Measurements from ENCODE around the gene TSPAN1.
A peak's percentile ranks its signal among the peaks of the same experiment; 100 is the strongest.

Gene TSPAN1

DNA sequence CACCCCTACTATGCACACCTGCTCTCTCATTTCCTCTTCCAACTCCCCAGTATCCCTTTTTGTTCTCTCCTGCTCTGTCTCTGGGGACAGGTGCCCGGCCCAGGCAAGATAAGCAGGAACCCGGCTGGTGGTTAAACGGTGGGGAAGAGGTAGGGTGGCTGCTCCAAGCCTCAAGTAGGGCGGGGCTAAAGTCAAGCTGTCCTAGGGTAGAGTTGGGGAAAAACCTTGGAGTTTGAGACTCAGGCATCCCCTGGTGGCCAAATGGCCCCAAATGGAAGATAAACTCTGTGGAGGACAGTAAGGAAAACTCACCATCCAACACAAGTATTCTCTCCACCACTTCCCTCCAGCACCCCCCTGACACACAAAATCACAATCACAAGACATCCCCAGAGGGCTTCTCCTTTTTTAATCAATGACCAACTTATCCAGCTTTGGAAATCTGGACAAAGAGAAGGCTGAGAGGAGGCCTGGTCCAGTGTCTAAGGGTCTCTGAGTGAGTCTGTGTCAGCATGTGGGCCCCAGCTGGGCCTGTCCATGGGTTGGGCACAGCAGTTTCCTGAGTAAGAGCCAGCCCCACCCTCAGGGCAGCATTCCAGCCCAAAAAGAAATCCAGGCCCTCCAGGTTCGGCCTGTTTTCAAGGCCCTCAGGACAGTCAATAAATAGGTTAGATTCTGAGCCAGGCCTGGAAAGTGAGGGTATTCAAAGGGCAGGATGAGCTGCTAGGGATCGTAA, 13.6 kb downstream of the TSPAN1 start:
- H3K9ac ChIP-seq (ENCODE audit: low read depth, low read length) = no peak overlapping the region
- no peaks in the 10 kb centered on the region; the same call in 1 of the 2 replicates for H3K4me1 ChIP-seq (ENCODE audit: insufficient read depth, low read length)
- H3K36me3 ChIP-seq (ENCODE audit: insufficient read depth, low read length) = no peaks in the 10 kb centered on the region
- no peaks in the 10 kb centered on the region for H3K9me3 ChIP-seq (ENCODE audit: control insufficient read depth, insufficient read depth, low read length)

DNA sequence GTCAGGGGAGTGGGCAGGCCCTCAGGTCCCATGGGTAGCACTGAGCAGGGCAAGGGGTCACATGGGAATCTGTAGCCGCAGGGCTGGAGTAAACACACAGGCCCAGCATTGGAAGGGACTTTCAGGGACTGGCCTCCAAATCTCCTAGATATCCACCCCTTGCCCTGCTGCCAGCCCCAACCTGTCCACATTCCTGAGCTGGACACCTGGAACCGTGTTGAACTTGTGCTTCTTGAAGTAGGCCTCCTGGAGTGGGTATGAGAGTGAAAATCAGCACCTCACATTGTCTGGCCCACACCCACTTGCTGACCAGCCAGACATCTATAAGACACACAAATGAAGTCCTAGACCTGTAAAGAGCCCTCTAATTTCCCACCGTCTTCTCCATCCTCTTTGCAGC, 15.7 kb downstream of the TSPAN1 start:
- Histone ChIP-seq H3K9ac (ENCODE audit: low read depth, low read length) (no peak overlapping the region), H3K4me1 (ENCODE audit: insufficient read depth, low read length) (no peaks in the 10 kb centered on the region), H3K9me3 (ENCODE audit: control insufficient read depth, insufficient read depth, low read length) (no peaks in the 10 kb centered on the region), H3K36me3 (ENCODE audit: insufficient read depth, low read length) (no peaks in the 10 kb centered on the region)

DNA sequence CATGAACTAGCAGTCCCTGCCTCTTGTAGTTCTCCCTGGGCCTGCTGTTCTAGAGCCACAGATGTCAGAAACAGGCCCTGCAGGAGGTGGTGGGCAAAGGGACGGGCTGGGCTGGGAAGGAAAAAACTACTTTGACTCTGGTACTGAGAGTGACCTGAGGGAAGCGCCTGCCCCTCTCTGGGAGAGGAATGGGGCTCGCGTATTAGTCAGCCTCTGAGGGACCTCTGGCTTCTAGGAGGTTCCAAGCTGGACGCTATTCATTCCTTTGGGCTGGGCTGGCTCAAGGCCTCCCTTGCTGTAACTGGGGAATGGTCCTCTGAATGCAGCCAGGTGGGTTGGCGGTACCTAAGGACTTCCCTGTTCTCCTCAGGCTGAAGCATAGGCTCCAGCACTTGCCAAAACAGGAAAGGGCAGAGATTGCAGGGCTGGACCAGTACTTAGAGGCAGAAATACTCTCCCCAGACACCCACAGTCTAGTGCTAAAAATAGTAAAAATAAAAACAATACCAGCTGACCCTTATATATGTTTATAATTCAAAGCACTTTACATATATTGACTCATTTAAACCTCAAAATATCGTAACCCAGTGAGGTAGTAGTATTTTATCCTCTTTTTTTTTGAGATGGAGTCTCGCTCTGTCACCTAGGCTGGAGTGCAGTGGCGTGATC, 16.3 kb downstream of the TSPAN1 start:
- Histone ChIP-seq H3K9ac (ENCODE audit: low read depth, low read length) (no peak overlapping the region), H3K9me3 (ENCODE audit: control insufficient read depth, insufficient read depth, low read length) (no peaks in the 10 kb centered on the region), H3K4me1 (ENCODE audit: insufficient read depth, low read length) (no peaks in the 10 kb centered on the region), H3K36me3 (ENCODE audit: insufficient read depth, low read length) (no peaks in the 10 kb centered on the region)

DNA sequence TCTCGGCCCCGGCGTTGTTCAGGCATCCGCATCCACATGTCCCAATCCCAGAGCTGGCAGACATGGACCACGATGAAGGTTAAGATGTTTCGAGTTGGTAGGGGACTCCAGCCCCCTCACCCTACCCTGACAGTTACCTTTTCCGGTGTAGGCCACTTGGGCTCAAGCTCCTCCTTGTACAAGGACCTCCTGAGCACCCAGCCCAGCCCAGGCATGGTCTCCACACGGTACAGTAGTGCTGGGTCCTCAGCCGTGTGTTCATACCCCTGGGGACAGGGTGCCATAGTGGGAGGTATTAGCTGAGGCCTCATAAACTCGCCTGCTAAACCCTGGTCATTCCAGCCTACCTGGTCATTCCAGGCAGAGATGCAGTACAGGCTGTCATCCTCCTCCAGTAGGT, 17.3 kb downstream of the TSPAN1 start:
- no peaks in the 10 kb centered on the region for H3K9me3 ChIP-seq (ENCODE audit: control insufficient read depth, insufficient read depth, low read length)
- H3K4me1 ChIP-seq (ENCODE audit: insufficient read depth, low read length) = no peaks in the 10 kb centered on the region
- H3K36me3 ChIP-seq (ENCODE audit: insufficient read depth, low read length) = no peaks in the 10 kb centered on the region
- no peak overlapping the region for H3K9ac ChIP-seq (ENCODE audit: low read depth, low read length)

DNA sequence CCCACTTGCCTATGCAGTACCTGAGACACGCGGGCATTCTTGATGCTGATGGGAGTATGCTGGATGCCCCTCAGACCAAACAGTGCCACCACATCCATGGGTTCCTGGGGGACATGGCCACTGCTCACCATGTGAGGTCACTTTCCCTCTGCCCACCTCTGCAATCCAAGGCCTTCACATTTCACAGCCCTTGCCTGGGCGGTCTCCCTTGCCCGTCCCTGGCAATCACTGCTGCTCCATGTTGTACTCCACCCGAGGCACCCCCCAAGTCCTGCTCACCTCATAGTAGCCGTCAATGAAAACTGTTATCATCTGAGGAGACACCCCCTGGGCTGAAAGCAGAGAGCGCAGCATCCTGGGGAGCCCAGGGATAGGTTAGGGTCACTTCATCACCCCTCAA, 18.4 kb downstream of the TSPAN1 start:
- H3K4me1 ChIP-seq (ENCODE audit: insufficient read depth, low read length) = no peaks in the 10 kb centered on the region; the same call in 1 of the 2 replicates
- H3K36me3 ChIP-seq (ENCODE audit: insufficient read depth, low read length) = no peaks in the 10 kb centered on the region
- H3K9ac ChIP-seq (ENCODE audit: low read depth, low read length) = no peak overlapping the region
- no peaks in the 10 kb centered on the region for H3K9me3 ChIP-seq (ENCODE audit: control insufficient read depth, insufficient read depth, low read length)

DNA sequence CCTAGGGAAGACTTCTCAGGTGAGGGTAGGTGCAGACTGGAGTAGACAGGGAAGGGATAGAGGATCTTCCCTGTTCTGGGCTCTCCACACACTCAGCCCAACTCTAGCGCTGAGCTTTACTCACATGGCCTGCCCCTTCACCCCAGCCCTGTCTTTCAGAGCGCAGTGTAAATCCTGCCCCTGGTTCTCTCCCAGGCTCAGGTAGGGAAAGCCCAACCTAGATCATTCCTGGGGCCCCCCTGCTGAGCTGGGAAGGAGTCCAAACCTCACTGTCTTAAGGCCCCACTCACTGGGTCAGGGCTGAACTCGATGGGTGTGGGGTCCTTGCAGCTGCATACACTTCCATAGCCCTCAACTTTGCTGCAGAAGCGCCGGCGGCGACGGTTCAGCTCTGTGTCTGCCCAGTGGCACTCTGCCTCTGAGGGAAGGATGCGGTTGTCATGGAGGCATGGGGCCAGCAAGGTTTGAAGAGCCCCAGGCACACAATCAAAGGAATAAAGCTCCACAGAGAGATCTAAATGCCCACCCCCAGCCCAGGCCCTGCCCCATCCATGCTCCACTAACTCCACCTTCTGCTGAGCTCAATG, 19.2 kb downstream of the TSPAN1 start:
- H3K36me3 ChIP-seq (ENCODE audit: insufficient read depth, low read length) = no peaks in the 10 kb centered on the region
- H3K9ac ChIP-seq (ENCODE audit: low read depth, low read length) = no peak overlapping the region
- H3K9me3 ChIP-seq (ENCODE audit: control insufficient read depth, insufficient read depth, low read length) = no peaks in the 10 kb centered on the region
- peaks cover 1% of the 10 kb centered on the region for H3K4me1 ChIP-seq (ENCODE audit: insufficient read depth, low read length)

DNA sequence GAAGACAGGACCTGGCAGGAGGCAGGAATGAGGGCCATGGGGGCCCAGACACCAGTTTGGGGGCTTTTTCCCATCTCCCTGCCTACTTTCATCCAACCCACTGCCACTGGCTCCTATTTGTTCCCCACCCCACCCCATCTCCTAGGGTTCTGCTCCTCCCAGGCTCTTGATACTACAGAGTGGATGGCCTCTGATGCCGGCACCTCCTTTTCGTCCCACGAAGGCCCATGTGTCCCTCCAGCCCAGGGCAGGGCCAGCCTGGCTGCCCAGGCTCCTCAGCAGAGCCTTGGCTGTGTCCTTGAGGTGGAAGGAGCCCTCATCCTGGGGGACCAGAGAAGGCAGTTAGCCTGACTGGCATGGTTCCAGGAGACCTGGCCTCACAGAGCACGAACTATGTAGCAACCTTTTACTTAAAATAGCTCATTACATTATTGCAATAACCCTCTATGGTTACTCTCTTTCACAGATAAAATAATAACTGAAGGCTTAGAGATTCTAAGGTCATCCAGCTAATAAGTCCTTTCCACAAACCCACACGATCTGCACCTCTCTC, 19.8 kb downstream of the TSPAN1 start:
- no peaks in the 10 kb centered on the region for H3K9me3 ChIP-seq (ENCODE audit: control insufficient read depth, insufficient read depth, low read length)
- H3K9ac ChIP-seq (ENCODE audit: low read depth, low read length) = no peak overlapping the region
- no peaks in the 10 kb centered on the region for H3K36me3 ChIP-seq (ENCODE audit: insufficient read depth, low read length)
- H3K4me1 ChIP-seq (ENCODE audit: insufficient read depth, low read length) = peaks cover 4% of the 10 kb centered on the region

DNA sequence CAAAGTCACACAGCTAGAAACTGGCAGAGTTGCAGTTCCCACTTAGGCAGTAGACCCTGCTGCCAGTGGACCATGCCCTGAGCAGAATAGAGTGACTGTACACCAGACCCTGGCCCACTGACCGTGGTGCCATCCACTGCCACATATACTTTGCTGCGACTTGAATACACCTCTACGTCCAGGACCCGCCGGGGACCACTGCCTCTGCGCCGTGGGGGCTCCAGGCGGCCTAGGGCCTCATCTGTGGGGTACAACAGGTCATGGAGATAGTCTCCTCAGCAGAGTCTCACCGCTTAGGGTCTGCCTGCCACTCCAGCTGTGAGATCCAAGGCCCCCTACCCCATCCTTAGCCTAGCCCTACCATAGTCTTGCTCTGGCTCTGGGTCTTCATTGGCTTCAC, 21.7 kb downstream of the TSPAN1 start:
- Histone ChIP-seq H3K9ac (ENCODE audit: low read depth, low read length) (no peak overlapping the region), H3K4me1 (ENCODE audit: insufficient read depth, low read length) (peaks cover 4% of the 10 kb centered on the region), H3K36me3 (ENCODE audit: insufficient read depth, low read length) (no peaks in the 10 kb centered on the region), H3K9me3 (ENCODE audit: control insufficient read depth, insufficient read depth, low read length) (no peaks in the 10 kb centered on the region)

DNA sequence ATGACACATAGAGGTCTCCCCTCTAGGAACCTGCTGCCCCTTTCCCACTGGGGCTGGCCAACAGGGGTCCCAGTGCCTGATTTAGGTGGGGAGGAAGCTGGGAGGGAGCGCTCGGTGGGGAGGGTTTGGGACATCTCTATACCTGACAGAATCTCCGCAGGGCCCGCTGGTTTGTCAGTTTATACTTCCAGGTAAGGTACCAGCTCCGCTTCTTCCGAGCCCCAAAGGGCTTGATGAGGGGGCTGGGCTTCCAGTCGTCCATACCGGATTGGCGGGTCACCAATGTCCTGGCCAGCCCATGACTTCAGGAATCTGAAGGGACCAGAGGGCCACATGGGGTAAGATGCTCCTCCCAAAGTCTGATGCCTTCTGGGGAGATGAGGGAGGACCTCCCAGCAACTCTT, 22.7 kb downstream of the TSPAN1 start:
- no peaks in the 10 kb centered on the region for H3K9me3 ChIP-seq (ENCODE audit: control insufficient read depth, insufficient read depth, low read length)
- peak overlapping the region; percentile 98 for H3K9ac ChIP-seq (ENCODE audit: low read depth, low read length)
- no peaks in the 10 kb centered on the region for H3K36me3 ChIP-seq (ENCODE audit: insufficient read depth, low read length)
- peaks cover 4% of the 10 kb centered on the region for H3K4me1 ChIP-seq (ENCODE audit: insufficient read depth, low read length)

DNA sequence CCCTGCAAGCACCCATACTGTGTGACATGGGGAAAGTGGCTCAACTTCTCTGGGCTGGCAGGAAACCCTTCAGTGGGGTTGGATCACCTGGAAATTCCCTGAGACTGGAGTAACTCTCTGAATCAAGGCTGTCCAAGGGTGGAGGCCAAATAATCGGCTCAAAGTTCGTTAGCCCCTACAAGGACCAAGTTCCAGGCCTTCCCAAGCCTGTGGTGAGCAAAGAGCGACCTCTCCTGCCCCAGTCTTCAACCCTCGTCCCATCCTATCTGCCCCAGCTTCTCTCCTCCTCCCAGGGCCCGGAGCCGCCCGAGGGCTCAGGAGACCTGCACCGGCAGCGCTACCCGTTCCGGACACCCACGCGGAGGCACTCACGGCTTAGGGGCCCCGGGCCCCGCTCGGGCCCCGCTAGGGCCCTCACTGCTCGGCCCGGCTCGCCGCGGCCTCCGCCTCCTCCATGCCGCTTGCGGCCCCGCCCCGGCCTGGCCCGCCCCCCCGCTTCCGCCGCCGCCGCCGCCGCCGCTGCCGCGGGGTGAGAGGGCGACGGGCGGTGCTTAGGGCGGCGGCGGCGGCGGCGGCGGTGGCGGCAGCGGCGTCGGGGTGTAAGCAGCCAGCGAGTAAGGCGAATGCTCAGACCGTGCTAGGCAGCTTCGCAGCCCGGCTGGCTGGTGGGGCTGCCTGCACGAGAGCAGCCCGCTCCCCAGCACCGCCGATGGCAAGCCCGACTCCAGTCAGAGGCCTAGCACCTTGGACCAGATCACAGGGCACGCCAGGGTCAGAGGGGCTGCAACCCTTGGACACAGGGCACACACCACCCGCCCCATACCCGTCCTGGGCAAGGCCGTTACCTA, 23.3 kb downstream of the TSPAN1 start, which contains the start of gene POMGNT1:
POMGNT1 (minus strand) TSS at position 471 of the 848 bp plus-strand sequence. CDS start 613 bp downstream, outside the sequence.
- no peaks in the 10 kb centered on the region for H3K36me3 ChIP-seq (ENCODE audit: insufficient read depth, low read length)
- H3K9me3 ChIP-seq (ENCODE audit: control insufficient read depth, insufficient read depth, low read length) = no peaks in the 10 kb centered on the region
- peak within 1 kb of the TSS; percentile 98 for H3K9ac ChIP-seq (ENCODE audit: low read depth, low read length)
- peaks cover 4% of the 10 kb centered on the region for H3K4me1 ChIP-seq (ENCODE audit: insufficient read depth, low read length)

DNA sequence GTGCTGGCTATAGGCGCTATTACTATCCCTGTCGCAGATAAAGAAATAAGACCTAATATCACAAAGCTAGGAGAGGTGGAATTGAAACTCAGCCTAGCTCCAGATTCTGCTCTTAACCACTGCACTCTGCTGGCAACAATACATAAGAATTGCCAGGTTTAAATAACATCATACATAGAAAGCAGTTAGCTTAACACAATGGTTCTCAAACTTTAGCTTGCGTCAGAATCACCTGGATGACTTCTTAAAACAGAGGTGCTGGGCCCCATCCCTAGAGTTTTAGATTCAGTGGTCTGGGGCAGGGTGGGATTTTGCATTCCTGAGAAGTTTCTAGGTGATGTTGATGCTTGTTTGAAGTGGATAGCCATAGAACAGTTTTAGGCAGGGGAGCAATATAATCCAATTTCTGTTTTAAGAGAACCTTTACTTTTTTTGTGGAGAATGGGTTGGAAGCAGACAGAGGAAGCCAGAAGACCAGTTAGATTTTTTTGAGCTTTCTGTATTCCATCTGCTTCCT, 24.4 kb downstream of the TSPAN1 start:
- Histone ChIP-seq H3K4me1 (ENCODE audit: insufficient read depth, low read length) (peaks cover 7% of the 10 kb centered on the region), H3K9me3 (ENCODE audit: control insufficient read depth, insufficient read depth, low read length) (no peaks in the 10 kb centered on the region), H3K9ac (ENCODE audit: low read depth, low read length) (peak overlapping the region; percentile 31; the same call in 1 of the 2 replicates), H3K36me3 (ENCODE audit: insufficient read depth, low read length) (no peaks in the 10 kb centered on the region)

DNA sequence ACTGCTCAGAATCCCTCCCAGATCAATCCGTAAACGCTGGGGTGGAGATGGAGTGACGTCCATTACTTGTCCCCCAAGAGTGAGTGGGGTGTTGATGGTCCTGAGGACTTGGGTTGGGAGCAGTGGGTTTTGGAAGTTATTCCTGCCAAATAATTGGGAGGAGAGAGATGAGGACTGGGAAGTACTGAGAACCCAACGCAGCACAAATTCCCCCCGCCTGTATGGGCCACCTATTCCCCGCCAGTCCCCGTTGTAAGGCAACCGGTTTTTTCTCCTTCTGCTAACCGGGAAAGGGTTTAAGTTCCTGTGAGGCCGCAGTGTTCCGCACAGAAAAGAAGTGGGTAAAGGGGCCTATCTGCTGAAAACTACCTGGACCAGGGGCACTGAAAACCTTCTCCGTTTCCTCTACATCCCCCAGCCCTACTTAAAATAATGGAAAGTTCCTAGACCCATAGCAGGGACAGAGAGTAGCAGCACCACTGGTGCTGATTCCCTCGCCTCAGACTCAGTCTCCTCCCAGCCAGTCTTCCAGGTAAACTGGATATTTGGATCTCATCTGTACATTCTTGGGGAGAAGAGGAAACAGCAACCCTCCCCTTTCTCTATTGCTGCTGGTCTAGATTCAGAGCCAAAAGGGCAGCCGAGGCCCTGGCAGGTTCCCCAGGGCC, 29.0 kb downstream of the TSPAN1 start:
- Histone ChIP-seq H3K36me3 (ENCODE audit: insufficient read depth, low read length) (no peaks in the 10 kb centered on the region), H3K9ac (ENCODE audit: low read depth, low read length) (peak overlapping the region; percentile 98), H3K4me1 (ENCODE audit: insufficient read depth, low read length) (peaks cover 12% of the 10 kb centered on the region), H3K9me3 (ENCODE audit: control insufficient read depth, insufficient read depth, low read length) (no peaks in the 10 kb centered on the region)

DNA sequence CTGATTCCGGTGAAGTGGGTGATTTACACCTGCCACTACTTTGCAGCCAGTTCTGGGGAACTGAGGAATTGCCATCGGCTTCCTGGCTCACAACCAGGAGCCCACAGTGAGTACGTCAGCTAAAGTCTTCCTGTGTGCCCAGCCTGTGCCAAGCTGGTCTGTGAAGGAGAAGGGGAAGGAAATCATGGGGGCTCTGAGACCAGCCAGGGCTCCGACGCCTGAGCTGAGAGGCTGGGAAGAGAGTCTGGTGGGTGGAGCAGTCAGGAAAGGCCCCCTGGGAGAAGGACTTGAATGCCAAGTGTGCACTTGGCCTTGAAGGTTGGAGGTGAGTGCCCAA, 29.5 kb downstream of the TSPAN1 start:
- Histone ChIP-seq H3K9me3 (ENCODE audit: control insufficient read depth, insufficient read depth, low read length) (no peaks in the 10 kb centered on the region), H3K36me3 (ENCODE audit: insufficient read depth, low read length) (no peaks in the 10 kb centered on the region), H3K4me1 (ENCODE audit: insufficient read depth, low read length) (peaks cover 8% of the 10 kb centered on the region), H3K9ac (ENCODE audit: low read depth, low read length) (peak overlapping the region; percentile 98; the same call in 1 of the 2 replicates)
